ENCODE results near the gene AGBL4.

The AGBL4 gene

GRCh38 chr1:48756683-48757316 is 1267.0 kb downstream of the AGBL4 start:
- no peak for DNase-seq

GRCh38 chr1:48753293-48753692 is 1270.5 kb downstream of the AGBL4 start:
- no peak for DNase-seq

GRCh38 chr1:48750109-48750508 is 1273.6 kb downstream of the AGBL4 start:
- no peak for DNase-seq

- DNase-seq: no peak
These were observed 1274.7 kb downstream of the AGBL4 start for GRCh38 chr1:48749068-48749467.

- DNase-seq: no peak
These were observed 1276.8 kb downstream of the AGBL4 start for GRCh38 chr1:48746906-48747305.

- no peak for DNase-seq
These were observed 1279.7 kb downstream of the AGBL4 start for GRCh38 chr1:48744032-48744431.

- no peak for DNase-seq
These were observed 1280.3 kb downstream of the AGBL4 start for GRCh38 chr1:48743480-48743879.

GRCh38 chr1:48741380-48741779 is 1282.4 kb downstream of the AGBL4 start:
- no peak for DNase-seq

GRCh38 chr1:48740621-48741020 is 1283.1 kb downstream of the AGBL4 start:
- DNase-seq: no peak

GRCh38 chr1:48739091-48739490 is 1284.7 kb downstream of the AGBL4 start:
- DNase-seq: no peak

GRCh38 chr1:48738356-48738755 is 1285.4 kb downstream of the AGBL4 start:
- DNase-seq: no peak

GRCh38 chr1:48735796-48736195 is 1288.0 kb downstream of the AGBL4 start:
- no peak for DNase-seq

- DNase-seq: no peak
These were observed 1293.4 kb downstream of the AGBL4 start for GRCh38 chr1:48730164-48730910.

- DNase-seq: no peak
These were observed 1295.2 kb downstream of the AGBL4 start for GRCh38 chr1:48728584-48728983.

- DNase-seq: no peak
These were observed 1297.1 kb downstream of the AGBL4 start for GRCh38 chr1:48726557-48727215.

GRCh38 chr1:48726139-48726538 is 1297.6 kb downstream of the AGBL4 start:
- DNase-seq: no peak

- no peak for DNase-seq
These were observed 1298.3 kb downstream of the AGBL4 start for GRCh38 chr1:48725341-48726046.

- DNase-seq: no peak
These were observed 1302.8 kb downstream of the AGBL4 start for GRCh38 chr1:48720929-48721328.

- DNase-seq: no peak
These were observed 1305.0 kb downstream of the AGBL4 start for GRCh38 chr1:48718705-48719104.

- no peak for DNase-seq
These were observed 1305.6 kb downstream of the AGBL4 start for GRCh38 chr1:48718116-48718630.

GRCh38 chr1:48717082-48717481 is 1306.7 kb downstream of the AGBL4 start:
- DNase-seq: no peak

- no peak for DNase-seq
These were observed 1307.8 kb downstream of the AGBL4 start for GRCh38 chr1:48715921-48716320.

- DNase-seq: no peak
These were observed 1312.8 kb downstream of the AGBL4 start for GRCh38 chr1:48710915-48711314.

Data from NCI-H1694 treated with DMSO at 0.1 percent for 48 hours (cell line).